ENCODE data around the gene DNAJB6. TPM values are rescaled to one million over a fixed set of nuclear protein-coding genes. Genes with fewer than 3 reads are reported as not detected.
A peak's percentile ranks its signal among the peaks of the same experiment; 100 is the strongest.

Gene DNAJB6
- total RNA-seq, 2 donors from 2014 or later: 126 to 174 TPM

DNA sequence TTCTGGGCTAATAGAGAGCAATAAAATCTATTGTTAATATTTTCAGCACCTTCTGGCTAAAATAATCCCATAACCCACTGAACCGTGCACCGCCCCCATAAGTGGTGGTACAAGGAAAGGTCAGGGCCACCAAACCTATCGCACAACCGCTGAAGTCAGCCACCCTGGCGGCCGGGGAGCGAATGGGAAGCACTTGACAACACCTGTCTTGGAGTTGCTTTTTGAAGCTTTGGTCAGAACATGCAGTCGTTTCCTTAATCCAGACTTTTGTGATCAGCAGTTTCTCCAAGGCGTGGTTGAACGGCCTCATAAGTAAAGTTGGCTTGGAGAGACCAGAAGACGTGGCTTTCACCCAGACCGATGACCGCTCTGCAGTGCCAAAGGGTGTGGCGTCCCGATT lies 97.4 kb downstream of the DNAJB6 start:
- Mint-ChIP-seq H3K36me3 (ENCODE audit: low read depth) (no peaks in the 10 kb centered on the region), H3K4me3 (no peak overlapping the region), H3K9me3 (peaks cover 4% of the 10 kb centered on the region), H3K27ac (no peak overlapping the region), H3K27me3 (ENCODE audit: insufficient read depth) (no peaks in the 10 kb centered on the region), H3K4me1 (peaks cover 5% of the 10 kb centered on the region)
- peaks cover 3% of the 10 kb centered on the region for H3K9me3 ChIP-seq (ENCODE audit: control insufficient read depth, low read length)
- H3K27me3 ChIP-seq (ENCODE audit: control insufficient read depth, insufficient read depth, low read length, poor library complexity, severe bottlenecking): no peaks in the 10 kb centered on the region
- 93 to 94% methylated on average over 10 to 15 of the region's 15 CpGs for WGBS, 2 experiments (ENCODE audit: insufficient coverage in 1 of 2, insufficient read length in 1 of 2)
- no peaks in the 10 kb centered on the region for H3K36me3 ChIP-seq (ENCODE audit: control insufficient read depth, insufficient read depth, low read length)
- H3K4me3 ChIP-seq (ENCODE audit: low read length): no peak overlapping the region
- H3K4me1 ChIP-seq (ENCODE audit: control insufficient read depth, insufficient read depth, low read length): no peaks in the 10 kb centered on the region
- peak; percentile 45 for DNase-seq
- no peak overlapping the region for H3K27ac ChIP-seq (ENCODE audit: low read depth, low read length)
- no peak overlapping the region for H3K9ac ChIP-seq (ENCODE audit: extremely low read depth, low read length, poor library complexity, severe bottlenecking)
- TF ChIP-seq, protein P1, sequence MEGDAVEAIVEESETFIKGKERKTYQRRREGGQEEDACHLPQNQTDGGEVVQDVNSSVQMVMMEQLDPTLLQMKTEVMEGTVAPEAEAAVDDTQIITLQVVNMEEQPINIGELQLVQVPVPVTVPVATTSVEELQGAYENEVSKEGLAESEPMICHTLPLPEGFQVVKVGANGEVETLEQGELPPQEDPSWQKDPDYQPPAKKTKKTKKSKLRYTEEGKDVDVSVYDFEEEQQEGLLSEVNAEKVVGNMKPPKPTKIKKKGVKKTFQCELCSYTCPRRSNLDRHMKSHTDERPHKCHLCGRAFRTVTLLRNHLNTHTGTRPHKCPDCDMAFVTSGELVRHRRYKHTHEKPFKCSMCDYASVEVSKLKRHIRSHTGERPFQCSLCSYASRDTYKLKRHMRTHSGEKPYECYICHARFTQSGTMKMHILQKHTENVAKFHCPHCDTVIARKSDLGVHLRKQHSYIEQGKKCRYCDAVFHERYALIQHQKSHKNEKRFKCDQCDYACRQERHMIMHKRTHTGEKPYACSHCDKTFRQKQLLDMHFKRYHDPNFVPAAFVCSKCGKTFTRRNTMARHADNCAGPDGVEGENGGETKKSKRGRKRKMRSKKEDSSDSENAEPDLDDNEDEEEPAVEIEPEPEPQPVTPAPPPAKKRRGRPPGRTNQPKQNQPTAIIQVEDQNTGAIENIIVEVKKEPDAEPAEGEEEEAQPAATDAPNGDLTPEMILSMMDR (conservative IDR thresholded peaks at IDR 0.05): no peak

DNA sequence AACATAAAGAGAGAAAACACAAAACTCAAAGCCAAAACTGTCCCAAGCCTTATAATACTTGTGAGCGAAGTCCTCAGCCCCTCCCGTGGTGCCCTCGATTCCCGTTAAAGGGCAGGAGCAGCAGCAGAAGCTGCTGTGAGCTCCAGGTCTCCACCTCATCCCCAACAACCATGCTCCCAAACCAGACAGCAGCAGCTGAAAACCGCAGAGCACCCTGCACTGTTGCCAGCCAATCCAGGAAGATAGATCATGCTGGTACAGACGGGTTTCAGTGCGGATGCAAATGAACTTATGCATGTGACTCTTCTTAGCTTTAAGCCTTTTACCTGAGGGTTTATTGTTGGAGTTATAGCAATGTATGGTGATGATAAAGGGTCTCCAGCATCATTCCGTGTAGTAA lies 97.9 kb downstream of the DNAJB6 start:
- no peak overlapping the region for H3K27ac Mint-ChIP-seq
- peaks cover 5% of the 10 kb centered on the region for H3K4me1 Mint-ChIP-seq
- Histone ChIP-seq H3K4me1 (ENCODE audit: control insufficient read depth, insufficient read depth, low read length) (no peaks in the 10 kb centered on the region), H3K27ac (ENCODE audit: low read depth, low read length) (no peak overlapping the region), H3K36me3 (ENCODE audit: control insufficient read depth, insufficient read depth, low read length) (no peaks in the 10 kb centered on the region), H3K4me3 (ENCODE audit: low read length) (no peak overlapping the region), H3K27me3 (ENCODE audit: control insufficient read depth, insufficient read depth, low read length, poor library complexity, severe bottlenecking) (no peaks in the 10 kb centered on the region), H3K9me3 (ENCODE audit: control insufficient read depth, low read length) (peaks cover 8% of the 10 kb centered on the region), H3K9ac (ENCODE audit: extremely low read depth, low read length, poor library complexity, severe bottlenecking) (no peak overlapping the region)
- no peak for DNase-seq
- TF ChIP-seq, protein P1 (conservative IDR thresholded peaks at IDR 0.05): no peak
- no peak overlapping the region for H3K4me3 Mint-ChIP-seq
- peaks cover 8% of the 10 kb centered on the region for H3K9me3 Mint-ChIP-seq
- no peaks in the 10 kb centered on the region for H3K27me3 Mint-ChIP-seq (ENCODE audit: insufficient read depth)
- no peaks in the 10 kb centered on the region for H3K36me3 Mint-ChIP-seq (ENCODE audit: low read depth)
- WGBS, 2 experiments (ENCODE audit: insufficient coverage in 1 of 2, insufficient read length in 1 of 2): 51 to 79% methylated on average over 3 to 8 of the region's 8 CpGs

DNA sequence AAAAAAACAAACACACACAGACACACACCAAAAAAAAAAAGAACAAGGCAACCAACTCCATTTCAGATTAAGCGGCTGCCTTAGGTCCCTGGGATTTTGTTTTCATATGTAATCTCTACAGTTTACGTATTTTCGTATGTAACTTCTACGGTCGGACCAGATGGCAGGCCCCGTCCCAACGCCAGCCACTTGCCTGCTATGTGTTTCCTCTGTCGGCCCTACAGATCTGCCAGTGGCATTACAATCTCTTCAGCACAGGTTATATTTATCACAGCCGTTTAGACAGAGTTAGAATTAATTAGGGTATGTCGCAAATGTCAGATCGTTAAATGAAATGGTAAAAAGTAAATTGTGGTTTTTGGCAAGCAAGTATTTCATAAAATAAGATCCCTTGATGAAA lies 99.3 kb downstream of the DNAJB6 start:
- H3K9me3 Mint-ChIP-seq: peaks cover 22% of the 10 kb centered on the region
- Histone ChIP-seq H3K4me1 (ENCODE audit: control insufficient read depth, insufficient read depth, low read length) (no peaks in the 10 kb centered on the region), H3K27ac (ENCODE audit: low read depth, low read length) (no peak overlapping the region), H3K9ac (ENCODE audit: extremely low read depth, low read length, poor library complexity, severe bottlenecking) (no peak overlapping the region), H3K4me3 (ENCODE audit: low read length) (no peak overlapping the region), H3K27me3 (ENCODE audit: control insufficient read depth, insufficient read depth, low read length, poor library complexity, severe bottlenecking) (no peaks in the 10 kb centered on the region), H3K9me3 (ENCODE audit: control insufficient read depth, low read length) (peaks cover 13% of the 10 kb centered on the region), H3K36me3 (ENCODE audit: control insufficient read depth, insufficient read depth, low read length) (no peaks in the 10 kb centered on the region)
- H3K27me3 Mint-ChIP-seq (ENCODE audit: insufficient read depth): peaks cover 2% of the 10 kb centered on the region
- H3K36me3 Mint-ChIP-seq (ENCODE audit: low read depth): no peaks in the 10 kb centered on the region
- DNase-seq: peak; percentile 24
- no peak overlapping the region for H3K4me3 Mint-ChIP-seq
- TF ChIP-seq, protein P1 (conservative IDR thresholded peaks at IDR 0.05): no peak
- peaks cover 5% of the 10 kb centered on the region for H3K4me1 Mint-ChIP-seq
- H3K27ac Mint-ChIP-seq: no peak overlapping the region
- 94% methylated on average over 11 of the region's 11 CpGs; no CpG with 5 or more reads in 1 of the 2 experiments for WGBS, 2 experiments (ENCODE audit: insufficient coverage in 1 of 2, insufficient read length in 1 of 2)
